IPS-20b (cell line): Measurements from ENCODE around the gene PLEKHA7.
"Not testable (repeated sequence)": the region's sequence is repeated elsewhere in the genome, so short reads cannot be mapped to it uniquely, and the experiment has no call there.

Experiments
- H3K27ac ChIP-seq: one replicate; pipeline ENCODE4 v1.5.1; 2013; ENCODE audit warnings: low read length
- H3K27me3 ChIP-seq: 2 replicates; pipeline ENCODE4 v1.6.1; 2013; ENCODE audit warnings: mild to moderate bottlenecking, low read length, inconsistent platforms; ENCODE audit not compliant: insufficient read depth
- H3K36me3 ChIP-seq: 2 replicates; pipeline ENCODE4 v1.6.1; 2013; ENCODE audit warnings: low read depth, mild to moderate bottlenecking, inconsistent platforms, low read length, moderate library complexity; ENCODE audit not compliant: insufficient read depth
- H3K4me1 ChIP-seq: 2 replicates; pipeline ENCODE4 v1.6.1; 2013; ENCODE audit warnings: mild to moderate bottlenecking, control low read depth, inconsistent platforms, low read length, moderate library complexity; ENCODE audit not compliant: insufficient read depth
- H3K4me3 ChIP-seq: 2 replicates; pipeline ENCODE4 v1.5.1; 2013; ENCODE audit warnings: mild to moderate bottlenecking, low read length, inconsistent platforms
- H3K9ac ChIP-seq: 2 replicates; pipeline ENCODE4 v1.6.1; 2013; ENCODE audit warnings: low read depth, mild to moderate bottlenecking, inconsistent platforms, low read length, moderate library complexity
- H3K9me3 ChIP-seq: 2 replicates; pipeline ENCODE4 v1.6.1; 2013; ENCODE audit warnings: mild to moderate bottlenecking, low read depth, low read length, inconsistent platforms; ENCODE audit not compliant: insufficient read depth

Gene PLEKHA7

GRCh38 chr11:16899708-16900303 is 114.4 kb downstream of the PLEKHA7 start:
- Histone ChIP-seq H3K9ac (no peak overlapping the region), H3K4me3 (no peak overlapping the region), H3K27ac (no peak overlapping the region), H3K9me3 (no peaks in the 10 kb centered on the region), H3K27me3 (peaks cover 53% of the 10 kb centered on the region), H3K4me1 (peaks cover 37% of the 10 kb centered on the region), H3K36me3 (no peaks in the 10 kb centered on the region)

- H3K36me3 ChIP-seq = no peaks in the 10 kb centered on the region
- H3K4me1 ChIP-seq = peaks cover 43% of the 10 kb centered on the region
- no peak overlapping the region for H3K9ac ChIP-seq
- no peak overlapping the region for H3K27ac ChIP-seq
- peaks cover 60% of the 10 kb centered on the region for H3K27me3 ChIP-seq
- H3K4me3 ChIP-seq = peak overlapping the region; percentile 66; the same call in 1 of the 2 replicates
- no peaks in the 10 kb centered on the region for H3K9me3 ChIP-seq
Measured at GRCh38 chr11:16898274-16898985, 115.8 kb downstream of the PLEKHA7 start.

GRCh38 chr11:16897470-16898061 is 116.6 kb downstream of the PLEKHA7 start:
- Histone ChIP-seq H3K4me1 (peaks cover 49% of the 10 kb centered on the region), H3K36me3 (no peaks in the 10 kb centered on the region), H3K27me3 (peaks cover 57% of the 10 kb centered on the region), H3K9me3 (no peaks in the 10 kb centered on the region), H3K9ac (peak overlapping the region; percentile 43; the same call in 1 of the 2 replicates), H3K4me3 (peak overlapping the region; percentile 66), H3K27ac (no peak overlapping the region)

GRCh38 chr11:16896729-16897469 is 117.3 kb downstream of the PLEKHA7 start:
- Histone ChIP-seq H3K36me3 (no peaks in the 10 kb centered on the region), H3K4me1 (peaks cover 51% of the 10 kb centered on the region), H3K27ac (no peak overlapping the region), H3K4me3 (peak overlapping the region; percentile 66; the same call in 1 of the 2 replicates), H3K9ac (no peak overlapping the region), H3K27me3 (peaks cover 57% of the 10 kb centered on the region), H3K9me3 (no peaks in the 10 kb centered on the region)

GRCh38 chr11:16895306-16895705 is 118.9 kb downstream of the PLEKHA7 start:
- H3K27ac ChIP-seq = no peak overlapping the region
- H3K36me3 ChIP-seq = no peaks in the 10 kb centered on the region
- H3K4me3 ChIP-seq = no peak overlapping the region
- no peak overlapping the region for H3K9ac ChIP-seq
- no peaks in the 10 kb centered on the region for H3K9me3 ChIP-seq
- H3K27me3 ChIP-seq = peaks cover 54% of the 10 kb centered on the region
- H3K4me1 ChIP-seq = peaks cover 53% of the 10 kb centered on the region

GRCh38 chr11:16893456-16894066 is 120.7 kb downstream of the PLEKHA7 start:
- Histone ChIP-seq H3K9me3 (no peaks in the 10 kb centered on the region), H3K4me3 (no peak overlapping the region), H3K27ac (no peak overlapping the region), H3K36me3 (no peaks in the 10 kb centered on the region), H3K27me3 (peaks cover 40% of the 10 kb centered on the region), H3K9ac (no peak overlapping the region), H3K4me1 (peaks cover 42% of the 10 kb centered on the region)

- Histone ChIP-seq H3K9me3 (no peaks in the 10 kb centered on the region), H3K4me3 (no peak overlapping the region), H3K9ac (no peak overlapping the region), H3K4me1 (peaks cover 28% of the 10 kb centered on the region), H3K27me3 (peaks cover 32% of the 10 kb centered on the region), H3K36me3 (no peaks in the 10 kb centered on the region), H3K27ac (no peak overlapping the region)
Measured at GRCh38 chr11:16891964-16892363, 122.2 kb downstream of the PLEKHA7 start.

- Histone ChIP-seq H3K9me3 (no peaks in the 10 kb centered on the region), H3K4me1 (peaks cover 20% of the 10 kb centered on the region), H3K9ac (no peak overlapping the region), H3K27ac (no peak overlapping the region), H3K4me3 (no peak overlapping the region), H3K27me3 (peaks cover 24% of the 10 kb centered on the region), H3K36me3 (no peaks in the 10 kb centered on the region)
Measured at GRCh38 chr11:16891165-16891564, 123.0 kb downstream of the PLEKHA7 start.

- no peak overlapping the region for H3K4me3 ChIP-seq
- peaks cover 17% of the 10 kb centered on the region for H3K27me3 ChIP-seq
- no peaks in the 10 kb centered on the region for H3K36me3 ChIP-seq
- no peak overlapping the region for H3K27ac ChIP-seq
- peaks cover 18% of the 10 kb centered on the region for H3K4me1 ChIP-seq
- no peaks in the 10 kb centered on the region for H3K9me3 ChIP-seq
- H3K9ac ChIP-seq = no peak overlapping the region
Measured at GRCh38 chr11:16890442-16890841, 123.8 kb downstream of the PLEKHA7 start.

GRCh38 chr11:16889905-16890304 is 124.3 kb downstream of the PLEKHA7 start:
- Histone ChIP-seq H3K4me3 (no peak overlapping the region), H3K9me3 (no peaks in the 10 kb centered on the region), H3K4me1 (peaks cover 16% of the 10 kb centered on the region), H3K27me3 (peaks cover 12% of the 10 kb centered on the region; the same call in 1 of the 2 replicates), H3K27ac (no peak overlapping the region), H3K36me3 (no peaks in the 10 kb centered on the region), H3K9ac (no peak overlapping the region)

- not testable (repeated sequence) for H3K9me3 ChIP-seq, H3K9ac ChIP-seq, H3K4me3 ChIP-seq, H3K36me3 ChIP-seq, H3K27ac ChIP-seq, H3K27me3 ChIP-seq
- H3K4me1 ChIP-seq = peaks cover 16% of the 10 kb centered on the region
Measured at GRCh38 chr11:16889010-16889409, 125.2 kb downstream of the PLEKHA7 start.
